ENCODE data around the gene UCP2.

The UCP2 gene

DNA sequence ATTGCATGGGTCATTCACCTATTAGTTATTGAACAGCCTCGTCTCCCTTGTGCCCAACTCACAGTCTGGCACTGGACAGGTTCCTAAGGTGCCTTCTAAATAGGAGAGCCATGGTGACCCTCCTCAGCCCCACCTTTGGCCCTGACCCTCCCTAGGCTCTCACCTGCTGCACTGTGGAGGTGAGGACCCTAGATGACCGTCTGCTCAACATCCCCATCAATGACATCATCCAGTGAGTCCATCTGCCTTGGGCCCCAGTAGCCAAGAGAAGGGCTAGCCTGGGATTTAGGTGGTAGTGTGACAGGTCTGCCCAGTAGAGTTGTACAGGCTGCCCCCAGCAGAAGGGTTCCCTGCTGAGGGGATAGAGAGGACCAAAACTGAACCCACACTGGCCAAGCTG lies 13.6 kb downstream of the UCP2 start:
- DNase-seq, result no peak

- no peak for DNase-seq
Measured at GRCh38 chr11:73968356-73968966, 14.2 kb downstream of the UCP2 start.

DNA sequence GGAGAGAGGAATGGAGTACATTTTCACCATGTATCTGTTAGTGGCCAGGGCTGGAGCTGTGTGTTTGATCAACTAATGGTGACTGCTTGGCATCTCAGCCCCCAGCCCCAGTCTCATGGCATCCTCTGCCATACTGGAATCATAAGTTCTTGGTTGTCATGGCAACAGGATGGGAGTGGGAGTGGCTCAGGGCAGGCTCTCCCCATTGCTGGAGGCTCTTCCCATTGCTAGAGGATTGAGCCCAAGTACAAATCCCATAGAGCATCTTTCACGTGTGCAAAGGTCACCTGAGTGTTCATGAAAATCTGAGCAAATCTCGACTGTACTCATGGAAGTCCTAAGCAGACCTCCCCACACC lies 16.9 kb downstream of the UCP2 start:
- no peak for DNase-seq

DNA sequence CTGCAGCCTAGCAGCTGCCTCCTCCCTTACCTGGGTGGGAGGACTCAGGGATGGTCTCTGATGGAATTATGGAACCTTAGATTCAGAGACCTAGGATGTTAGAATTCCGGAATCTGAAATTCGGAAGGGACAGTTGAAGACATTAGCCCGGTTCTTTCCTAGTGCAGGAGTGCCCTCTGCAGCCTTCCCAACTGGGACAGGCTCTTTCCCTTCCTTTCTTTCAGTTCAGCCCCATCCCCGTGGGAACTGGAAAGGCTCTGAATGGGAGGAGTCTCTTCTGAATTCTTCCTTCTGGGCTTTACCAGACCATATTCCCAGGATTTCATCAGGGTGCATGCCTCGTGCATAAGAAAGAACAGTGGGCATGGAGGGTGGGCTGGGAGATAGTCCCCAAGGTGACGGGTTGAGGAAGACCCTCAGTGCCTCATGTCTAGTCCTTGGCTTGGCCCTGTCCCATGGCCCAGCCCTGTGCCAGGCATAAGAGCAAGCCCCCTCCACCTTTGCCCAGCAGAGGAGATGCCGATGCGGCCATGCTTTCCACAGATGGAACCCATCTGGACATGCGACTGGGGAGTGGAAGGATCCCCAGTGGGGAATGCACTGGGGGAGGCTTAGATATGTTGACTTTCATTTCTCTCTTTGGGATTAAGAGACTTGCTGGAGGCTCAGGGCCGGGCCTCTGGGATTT lies 17.4 kb downstream of the UCP2 start:
- DNase-seq, result no peak

DNA sequence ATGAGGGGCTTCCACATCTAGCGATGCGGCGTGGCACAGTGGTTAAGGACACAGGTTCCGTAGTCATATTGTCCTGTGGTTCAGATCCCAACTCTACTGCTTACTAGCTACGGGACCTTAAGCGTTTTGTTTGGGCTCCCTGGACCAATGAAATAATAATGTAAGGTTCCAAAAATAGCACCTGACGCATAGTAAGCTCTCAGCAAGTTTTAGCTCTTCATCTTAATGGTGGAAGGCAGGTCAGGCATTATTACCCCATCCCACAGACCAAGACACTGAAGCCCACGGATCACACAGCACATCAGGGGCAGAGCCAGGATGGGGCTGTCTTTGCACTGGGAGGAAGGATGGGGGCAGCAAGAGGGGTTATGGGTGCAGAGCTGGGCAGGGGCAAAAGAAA lies 18.8 kb downstream of the UCP2 start:
- no peak for DNase-seq

- no peak for DNase-seq
Measured at GRCh38 chr11:73962101-73962705, 20.4 kb downstream of the UCP2 start.

DNA sequence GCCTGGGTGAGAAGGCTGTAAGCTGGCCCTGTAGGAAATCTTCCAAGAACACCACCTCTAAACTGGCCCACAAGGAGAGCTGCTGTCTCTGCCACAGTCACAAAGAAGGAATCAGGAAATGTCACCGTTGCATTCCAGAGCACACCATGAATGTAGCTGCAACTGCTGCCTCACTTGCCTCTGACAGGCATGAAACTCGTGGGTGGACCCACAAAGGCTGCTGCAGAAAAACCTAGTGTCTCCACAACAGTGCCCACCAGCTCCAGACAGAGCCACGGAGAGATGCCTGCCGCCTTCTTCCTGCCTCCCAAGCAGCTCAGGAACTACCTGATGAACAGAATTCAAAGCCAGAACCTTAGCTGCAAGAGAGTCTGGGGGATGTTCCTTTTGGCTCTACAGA lies 21.3 kb downstream of the UCP2 start:
- DNase-seq, result no peak

DNA sequence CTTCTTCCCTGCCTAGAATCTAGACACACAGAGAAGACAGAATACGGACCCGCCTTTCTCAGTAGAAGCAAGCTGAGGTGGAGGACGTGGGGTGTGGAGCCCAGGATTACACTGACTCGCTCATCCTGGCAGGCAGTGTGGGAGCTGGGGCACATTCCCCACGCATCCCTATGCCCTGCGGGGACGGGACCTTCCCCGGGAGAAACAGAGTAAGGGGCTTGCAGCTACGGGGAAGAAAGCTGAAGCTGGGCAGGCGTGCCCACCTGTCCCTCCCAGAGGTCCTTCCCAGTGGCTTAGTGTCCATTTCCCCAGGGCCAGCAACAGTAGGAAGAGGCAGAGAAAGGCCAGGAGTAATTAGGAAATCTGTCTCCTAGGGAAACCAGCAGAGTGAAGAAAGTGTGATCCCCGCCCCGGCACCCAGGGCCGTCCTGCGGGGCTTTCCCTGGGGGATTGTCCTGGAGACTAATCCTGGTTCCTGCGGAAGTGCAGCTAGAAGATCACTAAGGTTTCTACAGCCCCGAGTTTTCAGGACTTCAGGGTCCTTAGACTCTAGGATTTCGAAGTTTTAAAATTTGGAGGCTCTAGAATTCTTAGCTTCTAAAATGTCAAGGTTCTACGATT lies 24.0 kb downstream of the UCP2 start:
- DNase-seq, result no peak

DNA sequence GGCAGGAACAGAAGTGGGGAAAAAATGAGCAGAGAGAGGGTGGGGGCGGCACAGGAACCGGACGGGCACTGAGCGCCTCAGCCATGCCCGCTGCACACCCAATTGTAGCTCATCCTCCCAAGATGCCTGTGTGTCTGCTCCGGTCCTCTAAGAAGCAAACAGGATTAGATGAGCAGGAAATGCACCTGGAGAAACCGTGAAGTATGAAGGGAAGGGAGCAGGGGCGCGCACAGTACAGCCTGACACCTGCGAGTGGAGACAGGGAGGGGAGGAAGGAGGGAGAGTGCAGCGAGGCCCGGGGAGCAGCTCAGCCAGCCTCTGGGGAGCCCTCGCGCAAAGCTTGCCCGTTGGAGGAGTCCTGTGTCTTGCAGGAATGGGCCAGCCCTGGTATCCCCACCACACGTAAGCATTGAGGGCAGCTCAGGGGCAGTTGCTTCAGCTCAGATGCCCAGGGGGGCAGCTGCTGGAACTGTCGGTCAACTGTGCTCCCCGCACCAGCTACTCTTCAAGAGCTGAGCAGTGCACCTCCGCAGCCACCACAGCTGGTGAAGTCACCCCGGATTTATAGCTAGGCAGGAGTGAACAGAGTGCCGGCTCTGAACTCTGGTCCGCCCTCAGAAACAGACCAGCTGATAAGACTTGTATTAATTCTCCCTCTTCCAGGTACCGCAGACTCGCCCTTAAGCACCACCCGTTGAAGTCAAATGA lies 24.8 kb downstream of the UCP2 start:
- DNase-seq, result no peak

- no peak for DNase-seq
Measured at GRCh38 chr11:73956876-73957653, 25.6 kb downstream of the UCP2 start.

GRCh38 chr11:73951797-73952196 lies 30.8 kb downstream of the UCP2 start:
- DNase-seq, result no peak

DNA sequence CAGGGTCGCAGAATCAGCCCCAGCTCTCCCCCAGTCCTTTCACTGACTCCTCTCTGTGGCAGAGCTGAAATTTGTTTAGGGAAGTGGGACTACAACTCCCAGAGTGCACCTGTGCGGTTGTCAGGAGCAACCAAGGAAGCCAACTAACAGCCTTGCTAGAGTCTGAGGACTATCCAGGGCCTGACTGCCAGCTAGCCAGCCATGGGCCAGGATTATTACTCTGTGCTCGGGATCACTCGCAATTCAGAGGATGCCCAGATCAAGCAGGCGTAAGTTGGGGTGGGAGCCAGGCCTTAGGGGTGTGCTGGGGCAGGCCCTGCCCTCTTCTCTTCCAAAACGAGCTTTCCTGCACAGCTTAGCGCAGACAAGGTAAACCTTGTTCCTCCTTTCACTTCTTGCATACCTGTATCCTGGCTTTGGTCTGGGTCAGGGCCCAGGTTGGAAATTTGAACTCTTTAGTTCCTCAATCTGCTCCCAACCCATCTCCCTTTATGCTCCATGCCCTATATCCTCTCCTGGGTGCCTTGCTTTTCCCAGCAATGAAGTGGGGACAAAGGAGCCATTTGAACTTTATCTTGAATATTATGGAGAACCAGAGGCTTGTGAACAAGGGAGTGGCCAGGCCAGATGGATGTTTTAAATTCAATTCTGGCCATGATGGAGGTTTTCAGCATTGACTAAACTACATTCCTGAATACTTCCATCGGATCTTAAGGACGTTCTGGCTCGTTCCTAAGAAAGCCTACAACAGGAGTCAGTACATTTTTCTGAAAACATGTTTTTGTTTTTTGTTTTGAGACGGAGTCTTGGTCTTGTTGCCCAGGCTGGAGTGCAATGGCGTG lies 31.6 kb downstream of the UCP2 start, which contains the start of gene DNAJB13:
TSS of gene DNAJB13 (plus strand) at position 158 of the 842 bp plus-strand sequence. CDS start at position 202, 44 bp downstream.
- DNase-seq, result peak; percentile 46

DNA sequence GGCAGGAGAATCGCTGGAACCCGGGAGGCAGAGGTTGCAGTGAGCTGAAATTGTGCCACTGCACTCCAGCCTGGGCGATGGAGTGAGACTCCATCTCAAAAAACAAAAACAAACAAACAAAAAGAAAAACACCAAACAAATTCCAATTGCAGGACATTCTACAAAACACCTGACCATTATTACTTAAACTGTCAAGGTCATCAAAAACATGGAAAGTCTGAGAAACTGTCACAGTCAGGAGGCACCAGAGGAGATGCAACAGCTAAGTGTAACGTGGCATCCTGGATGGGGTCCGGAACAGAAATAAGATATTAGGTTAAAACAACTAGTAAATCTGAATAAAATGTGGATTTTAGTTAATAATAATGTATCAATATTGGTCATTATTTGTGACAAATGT lies 32.7 kb downstream of the UCP2 start:
- DNase-seq, result no peak

DNA sequence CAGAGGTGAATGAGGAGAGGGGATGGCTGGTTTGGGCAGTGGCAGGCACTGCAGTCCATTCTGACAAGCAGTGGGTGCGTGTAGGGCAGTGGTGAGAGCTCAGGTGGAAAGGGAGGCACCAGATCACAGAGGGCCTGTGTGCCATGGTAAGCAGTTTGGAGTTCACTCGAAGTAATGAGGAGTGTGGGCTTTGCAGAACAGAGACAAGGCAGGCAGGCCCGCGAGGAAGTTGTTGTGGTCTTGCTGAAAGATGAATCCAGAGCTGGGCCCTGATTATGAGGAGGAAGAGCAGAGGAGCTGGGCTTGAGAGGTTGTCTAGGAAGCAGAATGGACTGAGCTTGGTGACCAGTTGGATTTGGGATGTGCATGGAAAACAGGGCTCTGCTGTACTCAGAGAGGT lies 33.4 kb downstream of the UCP2 start:
- DNase-seq, result no peak

- DNase-seq, result no peak
Measured at GRCh38 chr11:73946798-73947458, 35.7 kb downstream of the UCP2 start.

DNA sequence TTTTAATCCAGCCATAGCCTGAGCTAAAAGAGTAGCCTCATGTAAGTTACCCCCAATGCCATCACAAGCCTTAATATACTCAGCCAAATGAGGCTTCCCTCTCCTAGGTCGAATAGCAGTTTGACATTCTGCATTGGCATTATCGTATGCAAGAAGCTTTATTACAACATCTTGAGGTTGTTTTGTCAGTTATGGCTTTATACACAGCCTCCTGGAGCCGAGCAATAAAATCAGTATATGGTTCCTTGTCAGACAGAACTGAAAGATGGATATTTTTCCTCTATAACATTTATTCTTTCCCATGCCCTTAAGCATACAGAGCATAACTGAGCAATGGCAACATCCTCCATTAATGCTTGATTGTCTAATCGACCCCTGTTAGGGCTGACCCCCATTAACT lies 37.2 kb downstream of the UCP2 start:
- DNase-seq, result no peak

DNA sequence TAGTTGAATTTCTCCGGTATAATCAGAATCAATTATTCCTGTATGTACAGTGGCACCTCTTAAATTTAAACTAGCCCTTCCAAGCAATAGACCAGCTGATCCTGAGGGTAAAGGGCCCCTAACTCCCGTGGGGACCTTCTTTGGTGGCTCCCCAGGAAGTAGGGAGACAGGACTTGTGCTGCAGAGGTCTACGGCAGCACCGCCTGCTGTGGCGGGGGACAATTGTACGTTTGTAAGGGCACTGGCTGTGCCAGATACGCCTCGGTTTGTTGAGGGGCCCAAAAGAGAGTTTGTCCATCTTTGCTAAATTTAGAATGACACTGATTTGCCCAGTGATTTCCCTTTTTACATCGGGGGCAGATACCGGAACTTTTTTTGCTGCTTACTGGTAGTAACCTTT lies 37.7 kb downstream of the UCP2 start:
- DNase-seq, result no peak

DNA sequence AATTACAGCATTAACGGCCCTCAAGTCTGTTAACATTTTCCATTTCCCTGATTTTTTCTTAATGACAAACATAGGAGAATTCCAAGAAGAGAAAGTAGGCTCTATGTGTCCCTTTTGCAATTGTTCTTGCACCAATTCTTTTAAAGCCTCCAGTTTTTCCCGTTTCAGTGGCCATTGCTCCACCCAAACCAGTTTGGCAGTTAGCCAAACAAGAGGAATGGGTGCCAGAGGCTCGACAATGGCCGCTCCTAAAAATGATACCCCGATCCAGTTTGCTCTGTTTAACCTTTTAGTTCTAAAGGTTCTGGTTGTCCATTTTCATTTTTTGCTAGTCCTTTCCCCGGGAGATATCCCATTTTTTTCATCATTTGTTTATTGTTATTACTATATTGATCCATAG lies 38.6 kb downstream of the UCP2 start:
- DNase-seq, result no peak

GRCh38 chr11:73942010-73942409 lies 40.6 kb downstream of the UCP2 start:
- no peak for DNase-seq

- no peak for DNase-seq
Measured at GRCh38 chr11:73940801-73941570, 41.7 kb downstream of the UCP2 start.
